ENCODE results near the gene OLFML2A. TPM values are rescaled to one million over a fixed set of nuclear protein-coding genes. Genes with fewer than 3 reads are reported as not detected.

The OLFML2A gene
- total RNA-seq, 1 donor from 2014 or later: not detected

Other genes starting within 250 kb of the OLFML2A start
- gene NR6A1, start 5.8 kb upstream of the OLFML2A start, total RNA-seq: 0.25 and 0.50 TPM in 2 replicates
- not detected in 2 replicates for gene WDR38, start 76.3 kb downstream of the OLFML2A start, total RNA-seq
- gene RPL35, start 84.8 kb downstream of the OLFML2A start, total RNA-seq: 1,470 TPM in 2 replicates
- gene ARPC5L, start 85.0 kb downstream of the OLFML2A start, total RNA-seq: 74.4 and 78.8 TPM in 2 replicates
- gene GOLGA1, start 163.9 kb downstream of the OLFML2A start, total RNA-seq: 13.5 and 15.3 TPM in 2 replicates

Data from T-helper 2 cell treated with Interferon-gamma antibody and Interleukin-4, amounts not matched to agents 100 ng/mL and 5 ng/mL, for 36 hours (primary cell).